Measurements from ENCODE around the gene RRAGD.

DNA sequence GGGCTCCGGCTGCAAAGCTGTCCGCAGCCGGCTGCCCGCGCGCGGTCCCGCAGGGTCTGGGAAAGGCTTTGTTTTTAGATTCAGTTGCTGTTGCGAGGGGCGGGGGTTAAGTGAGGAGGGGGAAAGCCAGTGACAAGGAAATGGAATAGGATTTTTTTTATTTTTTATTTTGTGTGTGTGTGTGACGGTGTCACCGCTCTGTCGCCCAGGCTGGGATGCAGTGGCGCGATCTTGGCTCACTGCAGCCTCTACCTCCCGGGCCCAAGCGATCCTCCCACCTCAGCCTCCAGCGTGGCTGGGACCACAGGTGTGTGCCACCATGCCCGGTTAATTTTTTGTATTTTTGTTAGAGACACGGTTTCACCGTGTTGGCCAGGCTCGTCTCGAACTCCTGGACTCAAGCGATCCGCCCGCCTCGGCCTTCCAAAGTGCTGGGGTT lies 58.9 kb downstream of the RRAGD start:
- TF ChIP-seq SUZ12 (IDR thresholded peaks at IDR 0.05; ENCODE audit: extremely low read depth, insufficient read depth, insufficient read length) (no peak), YY1 (IDR thresholded peaks at IDR 0.05; ENCODE audit: insufficient read depth, insufficient read length) (no peak)

Measured in NT2/D1 (cell line).